HepG2 (cell line): Measurements from ENCODE around the gene HS2ST1.

ENCODE experiments used
- ETV6 ChIP-seq: sonication (generic); formaldehyde crosslinking; conservative IDR thresholded peaks from 2 replicates; pipeline ENCODE4 v1.4.0; 2020; ENCODE audit warnings: missing genetic modification reagents
- GABPA ChIP-seq, 2 experiments: IDR thresholded peaks; 2 replicates each; pipeline ENCODE4 v1.6.1; 2011 to 2016; ENCODE audit warnings: low read depth in 2 of 2, low read length in 1 of 2, missing biosample characterization in 1 of 2, missing genetic modification characterization in 1 of 2
- MXI1 ChIP-seq: IDR thresholded peaks from 3 replicates; pipeline ENCODE4 v1.6.1; 2012; ENCODE audit warnings: low read depth, low read length, inconsistent platforms, borderline replicate concordance
- TAF1 ChIP-seq: sonication (generic); formaldehyde crosslinking; IDR thresholded peaks from 2 replicates; pipeline ENCODE4 v1.4.0; 2020; ENCODE audit warnings: missing genetic modification reagents
- YY1 ChIP-seq: IDR thresholded peaks from 2 replicates; pipeline ENCODE4 v1.6.1; 2011; ENCODE audit warnings: low read length, low read depth, moderate library complexity, mild to moderate bottlenecking; ENCODE audit not compliant: insufficient read depth, insufficient replicate concordance
- ZC3H13 ChIP-seq: sonication (generic); formaldehyde crosslinking; IDR thresholded peaks from 2 replicates; pipeline ENCODE4 v1.8.1; 2023; ENCODE audit warnings: mild to moderate bottlenecking, missing genetic modification reagents, moderate library complexity
- ZNF253 ChIP-seq: sonication (generic); formaldehyde crosslinking; IDR thresholded peaks from 2 replicates; pipeline ENCODE4 v1.8.0; 2022; ENCODE audit warnings: mild to moderate bottlenecking, missing genetic modification reagents, borderline replicate concordance
- TF ChIP-seq, protein P1 (sequence below): IDR thresholded peaks from 2 replicates; pipeline ENCODE4 v1.6.1; 2012; ENCODE audit warnings: inconsistent platforms
- TF ChIP-seq, protein P2 (sequence below): sonication (generic); formaldehyde crosslinking; IDR thresholded peaks from 2 replicates; pipeline ENCODE4 v1.5.1; 2020; ENCODE audit warnings: missing genetic modification reagents, mild to moderate bottlenecking, borderline replicate concordance
- TF ChIP-seq, protein P3 (sequence below): IDR thresholded peaks from 2 replicates; pipeline ENCODE4 v1.6.1; 2016; ENCODE audit warnings: low read depth, missing genetic modification reagents, missing compliant biosample characterization
- TF ChIP-seq, protein P4 (sequence below): sonication (generic); formaldehyde crosslinking; IDR thresholded peaks from 2 replicates; pipeline ENCODE4 v1.5.0; 2020; ENCODE audit warnings: mild to moderate bottlenecking, missing genetic modification reagents, moderate library complexity
- TF ChIP-seq, protein P5 (sequence below): sonication (generic); formaldehyde crosslinking; IDR thresholded peaks from 2 replicates; pipeline ENCODE4 v1.4.0; 2020; ENCODE audit warnings: missing genetic modification reagents, mild to moderate bottlenecking, borderline replicate concordance

DNA sequence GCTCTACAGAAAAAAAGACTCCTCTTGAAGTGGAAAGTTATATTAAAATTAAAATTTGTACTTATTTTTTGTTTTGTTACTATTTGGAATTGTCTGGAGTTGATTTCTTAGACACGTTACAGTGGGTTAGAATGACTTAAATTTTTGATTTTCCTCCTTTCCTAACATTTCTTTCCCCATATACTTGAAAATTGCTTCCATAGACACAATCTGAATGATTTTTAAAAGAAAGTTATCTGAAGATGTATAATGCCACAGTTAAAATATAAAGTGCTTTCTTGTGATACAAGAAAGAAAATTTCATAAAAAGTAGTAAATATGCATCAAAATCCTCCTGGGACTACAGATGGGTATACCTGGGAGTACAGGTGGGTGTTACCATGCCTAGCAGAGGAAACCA is 2.3 kb downstream of the HS2ST1 start:
- TF ChIP-seq, protein P1, sequence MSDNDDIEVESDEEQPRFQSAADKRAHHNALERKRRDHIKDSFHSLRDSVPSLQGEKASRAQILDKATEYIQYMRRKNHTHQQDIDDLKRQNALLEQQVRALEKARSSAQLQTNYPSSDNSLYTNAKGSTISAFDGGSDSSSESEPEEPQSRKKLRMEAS = no peak
- TF ChIP-seq MXI1 = no peak
- no peak for TF ChIP-seq ETV6 (CRISPR knock-in tag)
- TF ChIP-seq, protein P2, sequence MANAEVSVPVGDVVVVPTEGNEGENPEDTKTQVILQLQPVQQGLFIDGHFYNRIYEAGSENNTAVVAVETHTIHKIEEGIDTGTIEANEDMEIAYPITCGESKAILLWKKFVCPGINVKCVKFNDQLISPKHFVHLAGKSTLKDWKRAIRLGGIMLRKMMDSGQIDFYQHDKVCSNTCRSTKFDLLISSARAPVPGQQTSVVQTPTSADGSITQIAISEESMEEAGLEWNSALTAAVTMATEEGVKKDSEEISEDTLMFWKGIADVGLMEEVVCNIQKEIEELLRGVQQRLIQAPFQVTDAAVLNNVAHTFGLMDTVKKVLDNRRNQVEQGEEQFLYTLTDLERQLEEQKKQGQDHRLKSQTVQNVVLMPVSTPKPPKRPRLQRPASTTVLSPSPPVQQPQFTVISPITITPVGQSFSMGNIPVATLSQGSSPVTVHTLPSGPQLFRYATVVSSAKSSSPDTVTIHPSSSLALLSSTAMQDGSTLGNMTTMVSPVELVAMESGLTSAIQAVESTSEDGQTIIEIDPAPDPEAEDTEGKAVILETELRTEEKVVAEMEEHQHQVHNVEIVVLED (CRISPR knock-in tag) = no peak
- TF ChIP-seq TAF1 (CRISPR knock-in tag) = no peak
- TF ChIP-seq, protein P3, sequence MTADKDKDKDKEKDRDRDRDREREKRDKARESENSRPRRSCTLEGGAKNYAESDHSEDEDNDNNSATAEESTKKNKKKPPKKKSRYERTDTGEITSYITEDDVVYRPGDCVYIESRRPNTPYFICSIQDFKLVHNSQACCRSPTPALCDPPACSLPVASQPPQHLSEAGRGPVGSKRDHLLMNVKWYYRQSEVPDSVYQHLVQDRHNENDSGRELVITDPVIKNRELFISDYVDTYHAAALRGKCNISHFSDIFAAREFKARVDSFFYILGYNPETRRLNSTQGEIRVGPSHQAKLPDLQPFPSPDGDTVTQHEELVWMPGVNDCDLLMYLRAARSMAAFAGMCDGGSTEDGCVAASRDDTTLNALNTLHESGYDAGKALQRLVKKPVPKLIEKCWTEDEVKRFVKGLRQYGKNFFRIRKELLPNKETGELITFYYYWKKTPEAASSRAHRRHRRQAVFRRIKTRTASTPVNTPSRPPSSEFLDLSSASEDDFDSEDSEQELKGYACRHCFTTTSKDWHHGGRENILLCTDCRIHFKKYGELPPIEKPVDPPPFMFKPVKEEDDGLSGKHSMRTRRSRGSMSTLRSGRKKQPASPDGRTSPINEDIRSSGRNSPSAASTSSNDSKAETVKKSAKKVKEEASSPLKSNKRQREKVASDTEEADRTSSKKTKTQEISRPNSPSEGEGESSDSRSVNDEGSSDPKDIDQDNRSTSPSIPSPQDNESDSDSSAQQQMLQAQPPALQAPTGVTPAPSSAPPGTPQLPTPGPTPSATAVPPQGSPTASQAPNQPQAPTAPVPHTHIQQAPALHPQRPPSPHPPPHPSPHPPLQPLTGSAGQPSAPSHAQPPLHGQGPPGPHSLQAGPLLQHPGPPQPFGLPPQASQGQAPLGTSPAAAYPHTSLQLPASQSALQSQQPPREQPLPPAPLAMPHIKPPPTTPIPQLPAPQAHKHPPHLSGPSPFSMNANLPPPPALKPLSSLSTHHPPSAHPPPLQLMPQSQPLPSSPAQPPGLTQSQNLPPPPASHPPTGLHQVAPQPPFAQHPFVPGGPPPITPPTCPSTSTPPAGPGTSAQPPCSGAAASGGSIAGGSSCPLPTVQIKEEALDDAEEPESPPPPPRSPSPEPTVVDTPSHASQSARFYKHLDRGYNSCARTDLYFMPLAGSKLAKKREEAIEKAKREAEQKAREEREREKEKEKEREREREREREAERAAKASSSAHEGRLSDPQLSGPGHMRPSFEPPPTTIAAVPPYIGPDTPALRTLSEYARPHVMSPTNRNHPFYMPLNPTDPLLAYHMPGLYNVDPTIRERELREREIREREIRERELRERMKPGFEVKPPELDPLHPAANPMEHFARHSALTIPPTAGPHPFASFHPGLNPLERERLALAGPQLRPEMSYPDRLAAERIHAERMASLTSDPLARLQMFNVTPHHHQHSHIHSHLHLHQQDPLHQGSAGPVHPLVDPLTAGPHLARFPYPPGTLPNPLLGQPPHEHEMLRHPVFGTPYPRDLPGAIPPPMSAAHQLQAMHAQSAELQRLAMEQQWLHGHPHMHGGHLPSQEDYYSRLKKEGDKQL (CRISPR knock-in tag) = no peak
- TF ChIP-seq ZC3H13 (CRISPR knock-in tag) = no peak
- TF ChIP-seq, protein P4, sequence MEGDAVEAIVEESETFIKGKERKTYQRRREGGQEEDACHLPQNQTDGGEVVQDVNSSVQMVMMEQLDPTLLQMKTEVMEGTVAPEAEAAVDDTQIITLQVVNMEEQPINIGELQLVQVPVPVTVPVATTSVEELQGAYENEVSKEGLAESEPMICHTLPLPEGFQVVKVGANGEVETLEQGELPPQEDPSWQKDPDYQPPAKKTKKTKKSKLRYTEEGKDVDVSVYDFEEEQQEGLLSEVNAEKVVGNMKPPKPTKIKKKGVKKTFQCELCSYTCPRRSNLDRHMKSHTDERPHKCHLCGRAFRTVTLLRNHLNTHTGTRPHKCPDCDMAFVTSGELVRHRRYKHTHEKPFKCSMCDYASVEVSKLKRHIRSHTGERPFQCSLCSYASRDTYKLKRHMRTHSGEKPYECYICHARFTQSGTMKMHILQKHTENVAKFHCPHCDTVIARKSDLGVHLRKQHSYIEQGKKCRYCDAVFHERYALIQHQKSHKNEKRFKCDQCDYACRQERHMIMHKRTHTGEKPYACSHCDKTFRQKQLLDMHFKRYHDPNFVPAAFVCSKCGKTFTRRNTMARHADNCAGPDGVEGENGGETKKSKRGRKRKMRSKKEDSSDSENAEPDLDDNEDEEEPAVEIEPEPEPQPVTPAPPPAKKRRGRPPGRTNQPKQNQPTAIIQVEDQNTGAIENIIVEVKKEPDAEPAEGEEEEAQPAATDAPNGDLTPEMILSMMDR (CRISPR knock-in tag) = no peak
- TF ChIP-seq YY1 = no peak
- TF ChIP-seq ZNF253 (CRISPR knock-in tag) = no peak
- TF ChIP-seq GABPA (IDR thresholded peaks at IDR 0.05; ENCODE audit: low read depth, low read length) = no peak
- no peak for TF ChIP-seq GABPA (CRISPR knock-in tag; IDR thresholded peaks at IDR 0.05; ENCODE audit: low read depth)
- TF ChIP-seq, protein P5, sequence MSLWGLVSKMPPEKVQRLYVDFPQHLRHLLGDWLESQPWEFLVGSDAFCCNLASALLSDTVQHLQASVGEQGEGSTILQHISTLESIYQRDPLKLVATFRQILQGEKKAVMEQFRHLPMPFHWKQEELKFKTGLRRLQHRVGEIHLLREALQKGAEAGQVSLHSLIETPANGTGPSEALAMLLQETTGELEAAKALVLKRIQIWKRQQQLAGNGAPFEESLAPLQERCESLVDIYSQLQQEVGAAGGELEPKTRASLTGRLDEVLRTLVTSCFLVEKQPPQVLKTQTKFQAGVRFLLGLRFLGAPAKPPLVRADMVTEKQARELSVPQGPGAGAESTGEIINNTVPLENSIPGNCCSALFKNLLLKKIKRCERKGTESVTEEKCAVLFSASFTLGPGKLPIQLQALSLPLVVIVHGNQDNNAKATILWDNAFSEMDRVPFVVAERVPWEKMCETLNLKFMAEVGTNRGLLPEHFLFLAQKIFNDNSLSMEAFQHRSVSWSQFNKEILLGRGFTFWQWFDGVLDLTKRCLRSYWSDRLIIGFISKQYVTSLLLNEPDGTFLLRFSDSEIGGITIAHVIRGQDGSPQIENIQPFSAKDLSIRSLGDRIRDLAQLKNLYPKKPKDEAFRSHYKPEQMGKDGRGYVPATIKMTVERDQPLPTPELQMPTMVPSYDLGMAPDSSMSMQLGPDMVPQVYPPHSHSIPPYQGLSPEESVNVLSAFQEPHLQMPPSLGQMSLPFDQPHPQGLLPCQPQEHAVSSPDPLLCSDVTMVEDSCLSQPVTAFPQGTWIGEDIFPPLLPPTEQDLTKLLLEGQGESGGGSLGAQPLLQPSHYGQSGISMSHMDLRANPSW (CRISPR knock-in tag) = no peak
